Measurements from ENCODE around the gene STXBP3. TPM values are rescaled to one million over a fixed set of nuclear protein-coding genes. Genes with fewer than 3 reads are reported as not detected.

The STXBP3 gene
- total and polyA plus RNA-seq, 2 donors (not counting 3 experiments of a cell fraction or from before 2014, with no cell fraction given) = 9.4 to 44.1 TPM

DNA sequence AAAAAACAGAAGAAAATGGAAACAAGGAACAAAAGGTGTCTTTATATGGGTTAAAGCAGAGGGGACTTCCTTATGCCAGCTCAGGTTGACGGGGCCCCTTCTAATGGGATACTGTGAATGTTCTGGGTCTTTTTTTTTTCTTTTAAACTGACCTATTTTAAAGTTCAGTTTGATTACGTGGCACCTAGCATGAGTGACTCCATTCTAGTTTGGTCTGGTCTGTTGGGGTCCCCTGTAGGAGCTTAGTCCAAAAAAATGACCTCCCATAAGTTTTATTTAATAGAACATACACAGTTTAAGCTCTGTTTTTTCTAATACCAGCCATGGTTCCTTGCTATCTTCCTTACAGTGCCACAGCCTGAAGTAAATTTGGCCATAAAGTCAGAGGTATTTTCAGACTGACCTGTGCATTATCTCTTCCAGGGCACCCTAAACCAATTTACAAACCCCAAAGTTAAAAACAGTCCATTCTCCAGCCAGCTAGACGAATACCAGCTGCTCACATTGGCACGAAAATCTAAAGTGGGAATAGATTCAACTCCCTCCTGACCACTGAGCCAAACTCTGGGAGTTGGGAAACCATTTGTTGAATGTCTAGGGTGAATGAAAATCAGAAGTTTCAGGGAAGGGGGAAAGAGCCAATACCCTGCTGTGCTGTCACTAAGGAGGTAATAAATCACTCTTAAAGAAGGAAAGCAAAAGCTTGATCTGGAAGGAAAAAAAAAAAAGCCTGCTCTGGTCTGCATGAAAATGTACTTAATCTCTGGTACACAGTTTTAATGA is 68.1 kb downstream of the STXBP3 start:
- no peak overlapping the region for H3K4me3 ChIP-seq (replicated peaks in 1 of 3; ENCODE audit: insufficient read depth in 1 of 3, low read depth in 1 of 3, low read length in 3 of 3)
- no peaks in the 10 kb centered on the region for H3K27me3 ChIP-seq (ENCODE audit: control insufficient read depth in 2 of 2, insufficient read depth in 2 of 2, low read length in 2 of 2)
- intact Hi-C loops (cut with micrococcal nuclease) (loop anchor here (5.0 kb wide), 1 partner anchor 148 kb away; the partner anchor contains the start of gene CLCC1), dilution Hi-C loops (cut with MboI; ENCODE audit: extremely low pct_ligation_motif_present, low sequenced_read_pairs) (no loop called here)
- H3K9ac ChIP-seq (replicated peaks; ENCODE audit: extremely low read depth, insufficient read depth, low read length) = no peak overlapping the region
- no peaks in the 10 kb centered on the region for H3K79me2 ChIP-seq (ENCODE audit: control insufficient read depth, insufficient read depth, low read length)
- H3K4me1 ChIP-seq (ENCODE audit: control insufficient read depth, extremely low read depth, insufficient read depth, low read length) = peaks cover 12% of the 10 kb centered on the region
- no peaks in the 10 kb centered on the region for H3K9me1 ChIP-seq (replicated peaks; ENCODE audit: control insufficient read depth, extremely low read depth, insufficient read depth, low read length)
- CTCF ChIA-PET = interaction anchor here (0.6 to 1.6 kb wide), 3 partner anchors 10 to 84 kb away, joined by 3 read pairs; no protein-coding TSS in a partner anchor
- no peaks in the 10 kb centered on the region for H3K9me3 ChIP-seq (replicated peaks; ENCODE audit: control insufficient read depth, insufficient read depth, low read length)
- peaks cover 0 to 2% of the 10 kb centered on the region in 2 experiments for H3K36me3 ChIP-seq (ENCODE audit: control insufficient read depth in 2 of 2, extremely low read depth in 1 of 2, insufficient read depth in 2 of 2, low read length in 2 of 2)
- H2AFZ ChIP-seq (ENCODE audit: low read depth, low read length) = no peak overlapping the region
- DNase-seq (ENCODE audit: low read depth, low spot score) = no peak
- no TSS peak for BruUV-seq (replicated peaks)
- no peaks in the 10 kb centered on the region for H4K20me1 ChIP-seq (replicated peaks; ENCODE audit: control insufficient read depth, extremely low read depth, insufficient read depth, low read length)
- POLR2A ChIA-PET = no interaction called here
- no peak for TF ChIP-seq MYC (IDR thresholded peaks at IDR 0.05; ENCODE audit: low read depth, low read length)
- TF ChIP-seq, protein P1, sequence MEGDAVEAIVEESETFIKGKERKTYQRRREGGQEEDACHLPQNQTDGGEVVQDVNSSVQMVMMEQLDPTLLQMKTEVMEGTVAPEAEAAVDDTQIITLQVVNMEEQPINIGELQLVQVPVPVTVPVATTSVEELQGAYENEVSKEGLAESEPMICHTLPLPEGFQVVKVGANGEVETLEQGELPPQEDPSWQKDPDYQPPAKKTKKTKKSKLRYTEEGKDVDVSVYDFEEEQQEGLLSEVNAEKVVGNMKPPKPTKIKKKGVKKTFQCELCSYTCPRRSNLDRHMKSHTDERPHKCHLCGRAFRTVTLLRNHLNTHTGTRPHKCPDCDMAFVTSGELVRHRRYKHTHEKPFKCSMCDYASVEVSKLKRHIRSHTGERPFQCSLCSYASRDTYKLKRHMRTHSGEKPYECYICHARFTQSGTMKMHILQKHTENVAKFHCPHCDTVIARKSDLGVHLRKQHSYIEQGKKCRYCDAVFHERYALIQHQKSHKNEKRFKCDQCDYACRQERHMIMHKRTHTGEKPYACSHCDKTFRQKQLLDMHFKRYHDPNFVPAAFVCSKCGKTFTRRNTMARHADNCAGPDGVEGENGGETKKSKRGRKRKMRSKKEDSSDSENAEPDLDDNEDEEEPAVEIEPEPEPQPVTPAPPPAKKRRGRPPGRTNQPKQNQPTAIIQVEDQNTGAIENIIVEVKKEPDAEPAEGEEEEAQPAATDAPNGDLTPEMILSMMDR (IDR thresholded peaks at IDR 0.05; ENCODE audit: extremely low read depth in 1 of 2, insufficient read depth in 1 of 2, low read depth in 1 of 2, low read length in 2 of 2) = no peak
- no peak for TF ChIP-seq POLR2A (IDR thresholded peaks at IDR 0.05; ENCODE audit: low read depth, low read length)
- TF ChIP-seq JUN (IDR thresholded peaks at IDR 0.05; ENCODE audit: borderline replicate concordance, insufficient read depth, insufficient read length, low read depth) = no peak
- TF ChIP-seq EZH2 (IDR thresholded peaks at IDR 0.05; ENCODE audit: borderline replicate concordance, low read depth, low read length, severe bottlenecking) = no peak
- TF ChIP-seq, protein P2, sequence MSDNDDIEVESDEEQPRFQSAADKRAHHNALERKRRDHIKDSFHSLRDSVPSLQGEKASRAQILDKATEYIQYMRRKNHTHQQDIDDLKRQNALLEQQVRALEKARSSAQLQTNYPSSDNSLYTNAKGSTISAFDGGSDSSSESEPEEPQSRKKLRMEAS (IDR thresholded peaks at IDR 0.05; ENCODE audit: insufficient read depth, insufficient read length) = no peak
- TF ChIP-seq FOS (IDR thresholded peaks at IDR 0.05; ENCODE audit: borderline replicate concordance, insufficient read depth, low read length) = no peak
- no peak for TF ChIP-seq GATA2 (IDR thresholded peaks at IDR 0.05; ENCODE audit: insufficient read depth, insufficient read length, low read depth, low read length)
- no peak for TF ChIP-seq POLR2AphosphoS5 (IDR thresholded peaks at IDR 0.05; ENCODE audit: insufficient read depth, low read depth, low read length)
- H3K4me2 ChIP-seq (ENCODE audit: insufficient read depth, low read length) = no peak overlapping the region
- H3K27ac ChIP-seq (ENCODE audit: insufficient read depth, low read depth, low read length) = no peak overlapping the region
- no peak for FAIRE-seq
